Neural progenitor cell (in vitro differentiated cells): ENCODE data around the gene CNTN1.

Experiments
- CTCF ChIP-seq: fragments of 200-600 bp; sonication (generic); IDR thresholded peaks from 2 replicates; pipeline ENCODE4 v1.5.1; 2017; ENCODE audit warnings: antibody characterized with exemption, mild to moderate bottlenecking
- EZH2phosphoT487 ChIP-seq: fragments of 200-600 bp; sonication (generic); IDR thresholded peaks from 2 replicates; pipeline ENCODE4 v1.6.1; 2017; ENCODE audit warnings: antibody characterized with exemption

GRCh38 chr12:41032386-41032785 is 340.1 kb downstream of the CNTN1 start:
- no peak for TF ChIP-seq EZH2phosphoT487
- no peak for TF ChIP-seq CTCF
